Renal cortical epithelial cell (primary cell): Measurements from ENCODE around the gene TATDN2. TPM values are rescaled to one million over a fixed set of nuclear protein-coding genes. Genes with fewer than 3 reads are reported as not detected.
A peak's percentile ranks its signal among the peaks of the same experiment; 100 is the strongest.

Experiments
- DNase-seq: peaks from one replicate; pipeline ENCODE4 v3.0.0-alpha.2; 2011; ENCODE audit warnings: low read depth
- total RNA-seq: library from RNA; depleted of rRNA; stranded (reverse); fragments of >200 nt; gene quantifications from 2 replicates; pipeline ENCODE4 v1.2.3, GENCODE V29; 2014

Gene TATDN2
- total RNA-seq, 1 donor from 2014 or later, result 18.8 TPM

DNA sequence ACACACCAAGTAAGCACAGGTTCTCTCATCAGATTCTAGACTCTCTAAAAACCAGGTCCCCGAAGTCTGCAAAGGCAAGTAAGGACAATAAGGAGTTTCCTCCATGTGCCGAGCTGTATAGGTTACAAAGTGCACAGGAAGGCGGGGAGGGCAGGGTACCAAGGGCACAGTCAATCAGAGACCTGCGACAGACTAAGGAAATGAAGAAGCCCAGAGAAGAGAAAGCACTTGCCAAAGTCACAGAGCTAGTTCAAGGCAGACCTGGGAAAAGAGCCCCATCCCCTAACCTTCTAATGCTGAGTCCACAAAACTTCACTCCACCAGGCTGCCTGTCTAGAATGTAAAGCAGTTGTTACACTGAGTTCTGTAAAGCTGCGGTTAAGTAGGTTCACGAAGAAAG, 71.0 kb downstream of the TATDN2 start:
- no peak for DNase-seq

GRCh38 chr3:10319804-10320203, 71.5 kb downstream of the TATDN2 start:
- no peak for DNase-seq

GRCh38 chr3:10320320-10320677, 72.0 kb downstream of the TATDN2 start:
- DNase-seq, result peak; percentile 18

GRCh38 chr3:10321630-10322351, 73.5 kb downstream of the TATDN2 start:
- DNase-seq, result no peak

GRCh38 chr3:10322352-10322710, 74.1 kb downstream of the TATDN2 start:
- no peak for DNase-seq

DNA sequence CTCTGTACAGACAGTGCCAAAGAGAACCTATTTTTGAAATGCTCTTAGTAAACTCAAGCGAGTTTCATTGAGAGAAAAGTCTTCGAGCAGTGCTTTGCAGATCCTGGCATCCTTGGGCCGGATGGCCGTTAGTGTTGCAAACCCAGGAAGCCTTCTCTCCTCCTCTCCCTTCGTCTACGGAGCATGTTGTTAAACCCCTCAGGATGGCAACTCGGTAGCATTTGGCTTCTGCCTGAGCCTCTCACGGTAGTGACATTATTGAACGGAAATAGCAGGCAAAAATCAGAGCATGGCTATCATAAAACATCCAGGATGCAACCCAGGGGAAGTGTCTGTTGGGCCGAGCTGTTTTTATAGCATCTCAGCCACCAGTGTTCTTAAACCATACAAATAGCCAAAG, 79.3 kb downstream of the TATDN2 start:
- DNase-seq, result no peak

DNA sequence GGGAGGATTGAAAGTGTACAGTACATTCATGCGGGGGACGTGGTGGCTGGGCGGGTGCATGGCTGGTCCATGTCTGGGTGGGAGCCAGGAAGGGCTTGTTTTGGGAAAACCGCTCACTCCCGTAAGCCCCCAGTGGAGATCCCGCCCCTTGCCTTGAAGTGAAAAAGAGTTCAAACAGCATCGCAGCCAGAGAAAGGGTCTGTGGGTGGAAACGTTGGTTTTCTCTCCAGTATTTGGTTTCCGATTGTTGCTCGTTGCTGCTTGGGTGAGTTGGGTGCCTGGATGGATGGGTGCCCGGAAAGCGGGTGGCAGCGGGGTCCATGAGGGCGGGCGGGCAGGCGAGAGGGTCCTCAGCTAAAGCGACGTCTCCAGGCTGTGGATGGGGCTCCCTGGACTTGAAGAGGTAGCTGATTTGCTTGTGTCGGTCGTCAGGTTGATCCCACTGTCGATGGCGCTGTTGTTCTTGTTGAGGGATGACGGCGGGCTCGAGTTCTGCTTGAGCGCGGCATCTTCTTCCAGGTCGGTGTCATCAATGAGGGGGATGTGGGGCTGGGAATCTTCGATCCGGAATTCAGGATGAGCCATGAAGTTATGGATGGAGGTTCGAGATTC, 80.3 kb downstream of the TATDN2 start:
- no peak for DNase-seq

DNA sequence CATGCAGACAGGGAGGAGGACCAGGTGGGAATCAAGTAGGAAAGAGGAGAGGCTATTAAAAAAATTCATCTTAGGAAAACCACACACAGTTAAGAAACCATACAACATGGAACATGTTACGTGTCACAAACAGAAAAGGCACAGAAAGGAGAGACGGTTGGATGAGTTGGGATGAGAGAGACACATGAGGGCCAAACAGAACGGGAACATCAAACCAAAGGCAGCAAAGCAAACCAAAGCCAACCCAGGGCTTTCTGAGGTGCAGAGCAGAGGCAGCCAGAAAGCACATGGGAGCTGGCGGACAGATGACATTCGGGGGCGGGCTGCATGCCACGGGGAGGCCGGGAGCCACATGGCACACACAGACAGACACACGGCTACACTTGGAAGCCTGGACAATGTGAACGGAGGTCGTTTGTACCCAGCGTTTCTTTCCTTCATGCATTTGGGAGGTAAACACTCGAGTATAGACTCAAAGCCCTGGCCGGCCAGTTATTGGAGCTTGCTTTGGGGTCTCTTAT, 81.3 kb downstream of the TATDN2 start:
- no peak for DNase-seq

GRCh38 chr3:10330319-10330718, 82.1 kb downstream of the TATDN2 start:
- no peak for DNase-seq

Other genes with a start within 250 kb of the TATDN2 start
- 7.3 and 16.7 TPM in 2 replicates for gene FANCD2, start 222.0 kb upstream of the TATDN2 start, total RNA-seq
- gene FANCD2OS, start 140.2 kb upstream of the TATDN2 start, total RNA-seq, result not detected in 2 replicates
- gene BRK1, start 132.8 kb upstream of the TATDN2 start, total RNA-seq, result 120 and 175 TPM in 2 replicates
- 63.4 and 69.2 TPM in 2 replicates for gene VHL, start 106.7 kb upstream of the TATDN2 start, total RNA-seq
- gene IRAK2, start 83.5 kb upstream of the TATDN2 start, total RNA-seq, result 13.7 and 56.6 TPM in 2 replicates
- gene GHRL, start 44.5 kb downstream of the TATDN2 start, total RNA-seq, result not detected in 2 replicates
- 154 and 229 TPM in 2 replicates for gene SEC13, start 72.7 kb downstream of the TATDN2 start, total RNA-seq